Uterus (tissue), 2 donors: Measurements from ENCODE around the gene MSI2.

Experiments used
- CTCF ChIP-seq, 4 experiments: fragments of 200-600 bp in 2 of 4; fragments of 450-650 bp in 2 of 4; sonication (generic) in 2 of 4; IDR thresholded peaks; one replicate each; pipeline ENCODE4 v1.5.1; 2016 to 2019; ENCODE audit warnings: antibody characterized with exemption in 4 of 4, mild to moderate bottlenecking in 2 of 4, moderate library complexity in 1 of 4
- POLR2A ChIP-seq, 2 donors: fragments of 450-650 bp; IDR thresholded peaks; one replicate each; pipeline ENCODE4 v1.6.1; 2016; ENCODE audit warnings: antibody characterized with exemption in 2 of 2, mild to moderate bottlenecking in 1 of 2, moderate library complexity in 1 of 2

DNA sequence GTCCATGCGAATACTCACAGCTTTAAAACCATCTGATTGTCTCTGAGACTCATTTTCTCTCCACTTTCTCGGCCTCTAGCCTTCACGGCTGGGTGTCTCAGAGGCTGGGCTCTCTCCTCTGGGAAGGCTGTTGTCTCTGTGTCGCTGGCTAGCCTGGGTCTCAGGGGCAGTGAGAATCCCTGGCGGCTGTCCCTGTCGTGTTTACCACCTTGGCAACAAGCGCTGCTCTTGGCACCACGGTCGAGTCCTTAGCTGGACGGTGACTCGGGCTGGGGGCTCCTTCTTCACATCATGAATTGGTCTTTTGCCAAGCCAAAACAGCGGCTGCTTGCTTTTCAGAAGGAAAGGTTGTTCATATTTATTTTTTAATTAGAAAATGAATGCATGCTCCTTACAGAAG is 81.1 kb downstream of the MSI2 start:
- TF ChIP-seq POLR2A (IDR thresholded peaks at IDR 0.05) = no peak
- TF ChIP-seq CTCF (IDR thresholded peaks at IDR 0.05) = no peak
